H1 (cell line): ENCODE measurements around the gene EMX1. TPM values are rescaled to one million over a fixed set of nuclear protein-coding genes. Genes with fewer than 3 reads are reported as not detected.

ENCODE experiments used
- CHD7 ChIP-seq: fragments of 300-600 bp; sonication (generic); IDR thresholded peaks from 2 replicates; pipeline ENCODE4 v1.7.1; 2012; ENCODE audit warnings: low read length, moderate library complexity, mild to moderate bottlenecking, inconsistent platforms; ENCODE audit not compliant: insufficient replicate concordance
- CTBP2 ChIP-seq: IDR thresholded peaks from 2 replicates; pipeline ENCODE4 v1.7.0; 2011; ENCODE audit warnings: borderline replicate concordance, mild to moderate bottlenecking, moderate library complexity, mixed read lengths, low read length; ENCODE audit not compliant: insufficient read depth, insufficient read length
- EGR1 ChIP-seq: IDR thresholded peaks from 2 replicates; pipeline ENCODE4 v1.6.1; 2011; ENCODE audit warnings: low read depth, low read length, borderline replicate concordance
- HDAC2 ChIP-seq, 2 experiments: fragments of 300-600 bp in 1 of 2; sonication (generic) in 1 of 2; IDR thresholded peaks; 2 replicates each; pipeline ENCODE4 v1.6.1; 2011 to 2012; ENCODE audit warnings: low read depth in 2 of 2, low read length in 2 of 2, mild to moderate bottlenecking in 2 of 2, moderate library complexity in 2 of 2, borderline replicate concordance in 1 of 2, inconsistent platforms in 1 of 2
- PHF8 ChIP-seq: fragments of 200-600 bp; sonication (generic); conservative IDR thresholded peaks from 2 replicates; pipeline ENCODE4 v1.7.1; 2012; ENCODE audit warnings: low read depth, mild to moderate bottlenecking, inconsistent platforms, low read length, moderate library complexity
- POLR2AphosphoS5 ChIP-seq: IDR thresholded peaks from 2 replicates; pipeline ENCODE4 v1.6.1; 2011; ENCODE audit warnings: low read depth, low read length
- TEAD4 ChIP-seq: IDR thresholded peaks from 2 replicates; pipeline ENCODE4 v1.6.1; 2012; ENCODE audit warnings: low read depth, low read length, inconsistent platforms, mixed read lengths
- polyA plus RNA-seq, 7 experiments: library from polyadenylated mRNA; depleted of rRNA in 3 of 7; stranded (reverse) in 5 of 7; unstranded in 2 of 7; fragments of >200 nt in 5 of 7; fragments of 200-250 nt in 2 of 7; gene quantifications; 1 replicate in 5 of 7; 2 replicates in 1 of 7; 4 replicates in 1 of 7; pipeline versions ENCODE4 v1.2.1 to v1.2.3, GENCODE V29; 2011 to 2013; ENCODE audit warnings: missing spikeins in 2 of 7, mixed read lengths in 2 of 7
- total RNA-seq: library from RNA; stranded (reverse); fragmentation: NEBNext Ultra II Directional; extraction: Animal tissue kit (Norgen Biotek cat#: 25700); gene quantifications from 2 replicates; pipeline ENCODE4 v1.2.1, GENCODE V29; 2021
- TF ChIP-seq, protein P1 (sequence below): IDR thresholded peaks from 2 replicates; pipeline ENCODE4 v1.6.1; 2011; ENCODE audit warnings: low read length, improper control_type of control experiment

The EMX1 gene
- total and polyA plus RNA-seq, 2 of the 8 experiments (the other 6 are each of a cell fraction or from before 2014, with no cell fraction given), result 2.4 to 4.9 TPM

DNA sequence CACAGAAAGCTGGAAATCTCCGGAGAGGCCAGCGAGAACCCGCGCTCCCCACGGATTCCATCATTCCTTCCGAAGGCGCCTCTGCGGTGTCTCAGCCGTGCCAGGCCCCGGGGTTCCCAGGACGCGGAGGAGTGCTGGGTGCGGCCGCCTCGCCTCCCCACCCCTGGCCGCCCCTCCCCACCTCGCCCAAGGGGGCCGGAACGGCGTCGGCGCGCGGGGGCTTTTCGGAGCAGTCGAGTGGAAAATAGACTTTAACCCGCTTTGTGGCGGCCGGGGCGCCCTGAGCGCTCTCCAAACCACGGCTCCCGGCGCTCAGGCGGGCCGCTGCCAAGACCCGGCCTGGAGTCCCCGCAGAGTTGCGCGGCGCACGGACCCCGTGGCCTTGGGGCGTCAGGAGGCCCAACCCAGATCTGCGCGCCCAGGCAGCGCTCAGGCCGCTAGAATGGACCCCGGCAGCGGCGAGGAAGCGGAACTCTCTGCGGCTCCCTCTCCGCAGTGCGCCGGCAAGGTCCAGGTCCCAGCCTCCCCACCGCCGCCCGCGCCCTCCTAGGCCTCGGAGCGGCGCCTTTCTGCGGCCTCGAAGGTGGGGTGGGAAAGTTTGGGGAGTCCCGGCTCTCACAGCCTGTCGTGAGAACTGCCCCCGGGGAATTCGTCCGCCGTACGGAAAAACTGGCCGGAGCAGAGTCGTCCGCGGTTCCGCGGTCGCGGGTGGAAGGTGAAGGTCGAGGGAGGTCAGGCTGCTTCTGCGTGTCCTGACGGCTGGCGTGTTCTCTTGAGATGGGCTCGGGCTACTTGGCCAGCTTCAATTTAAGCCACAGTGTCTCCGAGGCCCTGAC is 1.2 kb upstream of the EMX1 start (continued):
- TF ChIP-seq CHD7 (no peak), EGR1 (peak; percentile 70; the same call in 1 of the 2 replicates), TEAD4 (no peak), PHF8 (no peak), CTBP2 (peak; percentile 59), POLR2AphosphoS5 (no peak), HDAC2 (IDR thresholded peaks at IDR 0.05; ENCODE audit: borderline replicate concordance in 1 of 2, low read depth in 2 of 2, low read length in 2 of 2) (peak in 1 of 2 experiments; percentile 68; a peak in 1 of 4 replicates)
- TF ChIP-seq, protein P1, sequence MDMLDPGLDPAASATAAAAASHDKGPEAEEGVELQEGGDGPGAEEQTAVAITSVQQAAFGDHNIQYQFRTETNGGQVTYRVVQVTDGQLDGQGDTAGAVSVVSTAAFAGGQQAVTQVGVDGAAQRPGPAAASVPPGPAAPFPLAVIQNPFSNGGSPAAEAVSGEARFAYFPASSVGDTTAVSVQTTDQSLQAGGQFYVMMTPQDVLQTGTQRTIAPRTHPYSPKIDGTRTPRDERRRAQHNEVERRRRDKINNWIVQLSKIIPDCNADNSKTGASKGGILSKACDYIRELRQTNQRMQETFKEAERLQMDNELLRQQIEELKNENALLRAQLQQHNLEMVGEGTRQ, result no peak
